ENCODE measurements around the gene TRIM37. TPM values are rescaled to one million over a fixed set of nuclear protein-coding genes. Genes with fewer than 3 reads are reported as not detected.

Gene TRIM37
- total and polyA plus RNA-seq, 10 donors = 6.2 to 28.1 (median 16.9) TPM

GRCh38 chr17:58976541-58976940 is 130.1 kb downstream of the TRIM37 start:
- intact Hi-C loops (cut with DNase I; ENCODE audit: low total_unique reads) = no loop called here
- WGBS, 5 donors = 90 to 96% (median 95%) methylated on average over 3 of the region's 3 CpGs
- no peaks in the 10 kb centered on the region for H3K36me3 ChIP-seq
- peaks cover 0 to 3% (median 0%) of the 10 kb centered on the region in 6 donors for H3K4me1 ChIP-seq
- H3K27me3 ChIP-seq (replicated peaks in 1 of 7) = no peaks in the 10 kb centered on the region
- H3K9me3 ChIP-seq = no peaks in the 10 kb centered on the region
- TF ChIP-seq POLR2AphosphoS5 (IDR thresholded peaks at IDR 0.05) = no peak
- no peak for TF ChIP-seq CTCF (IDR thresholded peaks at IDR 0.05 in 8 of 11, conservative IDR thresholded peaks at IDR 0.05 in 3 of 11)
- no peak for TF ChIP-seq POLR2A (IDR thresholded peaks at IDR 0.05)
- no peak for DNase-seq
- no peak overlapping the region for H3K4me3 ChIP-seq
- H3K27ac ChIP-seq = no peak overlapping the region

GRCh38 chr17:58974354-58974753 is 132.3 kb downstream of the TRIM37 start:
- no peak overlapping the region for H3K4me3 ChIP-seq
- no peak overlapping the region for H3K27ac ChIP-seq
- WGBS, 5 donors = 74 to 89% (median 83%) methylated on average over 2 of the region's 2 CpGs
- H3K9me3 ChIP-seq = no peaks in the 10 kb centered on the region
- H3K27me3 ChIP-seq (replicated peaks in 1 of 7) = no peaks in the 10 kb centered on the region
- H3K36me3 ChIP-seq = no peaks in the 10 kb centered on the region
- intact Hi-C loops (cut with DNase I; ENCODE audit: low total_unique reads) = no loop called here
- TF ChIP-seq POLR2A (IDR thresholded peaks at IDR 0.05) (no peak), CTCF (IDR thresholded peaks at IDR 0.05 in 8 of 11, conservative IDR thresholded peaks at IDR 0.05 in 3 of 11) (no peak), POLR2AphosphoS5 (IDR thresholded peaks at IDR 0.05) (no peak)
- peaks cover 0 to 3% (median 0%) of the 10 kb centered on the region in 6 donors for H3K4me1 ChIP-seq
- no peak for DNase-seq

GRCh38 chr17:58970609-58971450 is 135.8 kb downstream of the TRIM37 start:
- no peak for DNase-seq
- WGBS, 5 donors = 75 to 84% (median 81%) methylated on average over 7 of the region's 7 CpGs
- intact Hi-C loops (cut with DNase I; ENCODE audit: low total_unique reads) = no loop called here
- Histone ChIP-seq H3K9me3 (no peaks in the 10 kb centered on the region), H3K4me1 (peaks cover 0 to 3% (median 0%) of the 10 kb centered on the region in 6 donors), H3K36me3 (no peaks in the 10 kb centered on the region), H3K4me3 (no peak overlapping the region), H3K27me3 (replicated peaks in 1 of 7) (no peaks in the 10 kb centered on the region), H3K27ac (no peak overlapping the region)
- no peak for TF ChIP-seq CTCF (IDR thresholded peaks at IDR 0.05 in 8 of 11, conservative IDR thresholded peaks at IDR 0.05 in 3 of 11)
- TF ChIP-seq POLR2A (IDR thresholded peaks at IDR 0.05) = no peak
- no peak for TF ChIP-seq POLR2AphosphoS5 (IDR thresholded peaks at IDR 0.05)

- intact Hi-C loops (cut with DNase I; ENCODE audit: low total_unique reads) = no loop called here
- Histone ChIP-seq H3K27ac (no peak overlapping the region), H3K4me3 (no peak overlapping the region), H3K9me3 (no peaks in the 10 kb centered on the region), H3K36me3 (no peaks in the 10 kb centered on the region), H3K4me1 (peaks cover 0 to 3% (median 0%) of the 10 kb centered on the region in 6 donors), H3K27me3 (replicated peaks in 1 of 7) (no peaks in the 10 kb centered on the region)
- TF ChIP-seq POLR2A (IDR thresholded peaks at IDR 0.05) (no peak), POLR2AphosphoS5 (IDR thresholded peaks at IDR 0.05) (no peak), CTCF (IDR thresholded peaks at IDR 0.05 in 8 of 11, conservative IDR thresholded peaks at IDR 0.05 in 3 of 11) (no peak)
- 94 to 98% (median 95%) methylated on average over 4 of the region's 4 CpGs for WGBS, 5 donors
- no peak for DNase-seq
These were observed 137.1 kb downstream of the TRIM37 start for GRCh38 chr17:58969612-58970011.

All from spleen (tissue), 11 donors.